ENCODE measurements around the gene THRAP3.
"Not testable (repeated sequence)": the region's sequence is repeated elsewhere in the genome, so short reads cannot be mapped to it uniquely, and the experiment has no call there.

The THRAP3 gene

DNA sequence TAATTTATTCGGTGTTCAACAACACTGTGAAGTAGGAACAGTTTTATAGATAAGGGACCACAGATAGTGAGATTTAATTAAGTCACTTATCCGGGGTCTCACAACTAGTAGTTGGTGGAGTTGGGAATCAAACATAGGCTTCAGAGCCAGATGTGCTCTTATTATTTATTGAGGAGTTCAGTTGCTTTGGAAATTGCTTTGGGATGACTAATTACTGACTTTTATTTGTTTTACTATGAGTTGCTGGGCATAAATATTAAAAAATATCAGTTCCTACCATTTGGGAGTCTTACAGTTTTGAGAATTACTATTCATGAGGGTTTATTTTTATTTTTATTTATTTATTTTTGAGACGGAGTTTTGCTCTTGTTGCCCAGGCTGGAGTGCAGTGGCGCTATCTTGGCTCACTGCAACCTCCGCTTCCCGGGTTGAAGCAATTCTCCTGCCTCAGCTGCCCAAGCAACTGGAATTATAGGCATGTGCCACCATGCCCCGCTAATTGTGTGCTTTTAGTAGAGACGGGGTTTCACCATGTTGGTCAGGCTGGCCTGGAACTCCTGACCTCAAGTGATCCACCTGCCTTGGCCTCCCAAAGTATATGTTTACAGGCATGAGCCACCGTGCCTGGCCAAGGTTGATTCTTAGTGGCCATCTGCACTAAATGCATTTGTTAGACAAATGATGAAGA lies 27.7 kb downstream of the THRAP3 start:
- DNase-seq: no peak

DNA sequence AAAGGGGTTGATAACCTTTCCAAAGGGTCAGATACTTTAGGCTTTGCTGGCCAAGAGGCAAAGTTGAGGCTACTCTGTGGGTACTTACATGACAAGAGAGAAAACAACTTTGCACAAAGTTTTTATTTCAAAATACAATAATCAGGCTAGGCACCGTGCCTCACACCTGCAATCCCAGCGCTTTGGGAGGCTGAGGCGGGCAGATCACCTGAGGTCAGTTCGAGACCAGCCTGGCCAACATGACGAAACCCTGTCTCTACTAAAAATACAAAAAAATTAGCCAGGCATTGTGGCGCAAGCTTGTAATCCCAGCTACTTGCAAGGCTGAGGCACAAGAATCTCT lies 28.2 kb downstream of the THRAP3 start:
- not testable (repeated sequence) for DNase-seq

DNA sequence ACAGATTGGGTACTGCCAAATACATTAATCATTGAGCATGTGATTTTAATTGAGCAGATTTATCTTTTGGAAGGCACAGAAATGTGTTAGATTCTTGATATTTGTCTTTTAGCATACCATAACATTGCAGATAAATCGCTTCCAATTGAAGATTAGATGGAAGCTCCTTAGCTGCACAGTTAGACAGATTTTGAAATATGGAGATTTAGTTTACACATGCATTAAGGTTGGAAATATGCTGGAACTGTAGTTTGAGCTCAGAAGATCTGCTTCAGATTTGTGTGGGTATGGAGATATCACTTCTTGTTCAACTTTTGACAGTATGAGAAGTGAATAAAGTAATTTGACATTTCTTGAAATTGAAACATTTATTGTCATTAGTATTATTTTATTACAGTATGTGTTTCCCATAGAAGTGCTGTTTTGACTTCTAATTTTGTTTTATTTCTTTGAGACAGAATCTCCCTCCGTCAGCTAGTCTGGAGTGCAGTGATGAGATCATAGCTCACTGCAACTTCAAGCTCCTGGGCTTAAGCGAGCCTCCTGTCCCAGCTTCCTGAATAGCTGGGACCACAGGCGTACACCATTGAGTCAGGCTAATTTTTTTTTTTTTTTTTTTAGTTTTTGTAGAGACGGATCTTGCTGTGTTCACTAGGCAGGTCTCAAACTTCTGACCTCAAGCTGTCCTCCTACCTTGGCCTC lies 29.1 kb downstream of the THRAP3 start:
- no peak for DNase-seq

DNA sequence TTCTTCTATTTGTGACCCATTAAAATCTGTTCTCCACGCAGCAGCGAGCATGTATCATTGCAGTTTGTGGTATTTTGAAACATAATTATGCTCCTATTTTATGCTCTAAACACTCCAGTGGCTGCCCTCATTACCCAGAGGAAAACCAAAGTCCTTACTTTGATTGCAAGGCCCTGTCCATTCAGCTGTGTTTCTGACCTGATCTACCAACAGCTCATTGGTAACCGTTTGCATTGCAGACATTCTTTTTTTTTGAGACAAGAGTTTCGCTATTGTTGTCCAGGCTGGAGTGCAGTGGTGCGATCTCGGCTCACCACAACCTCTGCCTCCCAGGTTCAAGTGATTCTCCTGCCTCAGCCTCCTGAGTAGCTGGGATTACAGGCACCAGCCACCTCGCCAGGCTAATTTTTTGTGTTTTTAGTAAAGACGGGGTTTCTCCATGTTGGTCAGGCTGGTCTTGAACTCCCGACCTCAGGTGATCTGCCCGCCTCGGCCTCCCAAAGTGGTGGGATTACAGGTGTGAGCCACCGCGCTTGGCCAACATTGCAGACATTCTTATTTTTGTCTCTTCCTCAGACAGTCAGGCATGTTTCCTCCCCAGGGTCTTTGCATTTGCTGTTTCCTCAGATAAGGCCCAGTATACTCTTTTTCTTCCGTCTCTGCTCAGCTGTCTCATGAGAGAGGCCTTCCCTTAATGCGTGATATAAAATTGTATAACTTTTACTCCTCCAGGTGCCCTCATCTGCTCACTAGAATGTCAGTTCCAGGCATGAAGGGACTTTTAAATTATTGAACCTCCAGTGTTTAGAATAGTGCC lies 32.5 kb downstream of the THRAP3 start:
- no peak for DNase-seq

DNA sequence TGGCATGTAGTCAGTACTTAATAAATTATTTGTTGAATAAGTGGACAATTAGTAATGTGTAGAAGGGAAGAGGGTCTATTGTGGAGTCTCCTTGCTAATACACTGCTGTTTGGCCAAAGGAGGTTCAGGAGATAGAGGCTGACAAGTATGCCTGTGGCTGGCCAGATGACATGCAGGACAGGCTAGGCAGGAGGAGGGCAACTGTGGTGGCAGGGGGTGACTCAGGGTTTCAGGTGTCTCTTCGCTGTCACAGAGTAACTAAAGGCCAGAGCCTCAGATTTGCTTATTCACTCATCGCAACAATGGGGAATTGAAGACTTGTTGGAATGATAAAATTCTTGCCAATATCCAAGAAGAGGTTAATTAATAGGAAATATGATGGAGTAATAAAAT lies 33.1 kb downstream of the THRAP3 start:
- no peak for DNase-seq

DNA sequence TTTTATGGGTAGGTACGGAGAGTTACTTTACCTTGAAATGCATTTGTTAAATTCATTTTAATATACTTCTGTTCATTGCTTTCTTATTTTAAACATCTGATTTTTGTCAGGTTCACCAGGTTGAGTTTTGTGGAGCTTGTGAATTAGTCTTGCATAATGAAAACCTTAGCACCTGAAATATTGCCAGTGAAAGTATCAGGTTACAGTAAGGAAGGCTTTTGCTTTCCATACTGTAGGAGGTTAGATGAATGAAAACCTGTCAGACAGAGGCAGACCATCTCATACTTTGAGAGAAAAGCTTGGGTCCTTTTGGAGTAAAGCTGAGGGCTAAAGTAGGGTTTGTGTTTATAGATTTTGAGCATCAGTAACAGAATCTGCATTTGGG lies 34.7 kb downstream of the THRAP3 start:
- DNase-seq: no peak

DNA sequence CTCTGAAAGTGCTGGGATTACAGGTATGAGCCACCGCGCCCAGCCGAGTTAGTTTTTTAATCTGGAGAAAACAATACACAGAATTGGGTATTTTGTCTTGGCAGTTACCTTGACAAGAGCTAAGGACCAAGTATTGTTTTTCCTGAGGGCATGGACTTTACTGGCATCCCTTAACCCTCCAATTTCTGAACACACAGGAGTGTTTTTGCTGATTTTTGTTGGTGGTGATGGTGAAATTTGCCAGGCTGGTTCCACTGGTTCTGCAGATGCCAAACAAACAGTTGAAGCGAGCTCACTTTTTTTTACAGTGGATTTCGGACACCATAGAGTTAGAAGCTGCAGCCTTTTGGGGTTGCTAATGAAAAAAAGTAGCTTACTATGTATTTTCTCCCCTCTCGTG lies 44.7 kb downstream of the THRAP3 start:
- DNase-seq: no peak

DNA sequence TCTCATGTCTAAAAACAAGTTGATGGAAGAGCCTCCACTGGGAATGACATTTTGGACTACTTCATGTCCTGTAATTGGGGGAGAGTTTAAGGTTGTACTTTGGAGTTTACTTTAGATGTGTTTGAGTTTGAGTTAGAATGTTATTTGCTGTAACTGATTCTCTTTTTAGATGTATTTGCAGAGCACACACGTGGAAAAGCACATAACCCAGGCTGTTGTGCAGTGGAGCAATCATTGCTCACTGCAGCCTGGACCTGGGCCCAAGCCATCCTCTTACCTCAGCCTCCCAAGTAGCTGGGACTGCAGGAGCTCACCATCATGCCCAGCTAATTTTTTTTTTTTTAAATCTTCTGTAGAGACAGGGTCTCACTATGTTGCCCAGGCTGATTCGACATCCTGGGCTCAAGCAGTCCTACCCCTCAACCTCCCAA lies 45.2 kb downstream of the THRAP3 start:
- DNase-seq: no peak

DNA sequence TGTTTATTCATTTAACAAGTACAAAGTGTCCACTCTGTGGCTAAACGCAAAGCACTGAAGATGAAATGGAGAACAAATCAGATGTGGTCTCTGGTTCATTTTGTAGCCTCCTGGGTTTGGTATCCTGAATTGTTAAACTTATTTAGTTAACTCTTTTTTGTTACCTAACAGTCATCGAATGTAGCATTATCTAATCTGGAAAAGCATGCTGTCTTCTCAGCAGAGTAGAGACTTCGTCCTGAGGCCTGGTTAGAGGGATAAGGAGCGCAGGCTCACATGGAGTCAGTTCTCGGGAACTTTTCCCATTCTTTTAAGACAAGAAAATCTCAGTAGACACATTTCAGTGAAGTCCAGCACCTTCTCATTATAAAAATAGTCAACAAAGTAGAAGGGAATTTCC lies 48.8 kb downstream of the THRAP3 start:
- no peak for DNase-seq

DNA sequence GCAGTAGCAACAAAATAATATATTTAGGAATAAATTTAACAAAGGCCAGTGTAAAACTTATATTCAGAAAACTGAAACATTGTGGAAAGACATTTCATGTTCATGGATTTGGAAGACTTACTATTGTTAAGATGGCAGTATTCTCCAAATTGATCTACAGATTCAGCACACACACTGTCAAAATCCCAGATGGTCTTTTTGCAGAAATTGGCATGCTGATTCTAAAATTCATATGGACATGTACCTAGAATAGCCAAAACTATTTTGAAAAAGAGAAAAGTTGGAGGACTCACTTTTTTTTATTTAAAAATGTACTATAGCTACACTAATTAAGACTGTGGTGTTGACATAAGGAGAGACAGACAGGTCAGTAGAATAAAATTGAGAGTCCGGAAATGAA lies 50.0 kb downstream of the THRAP3 start:
- no peak for DNase-seq

DNA sequence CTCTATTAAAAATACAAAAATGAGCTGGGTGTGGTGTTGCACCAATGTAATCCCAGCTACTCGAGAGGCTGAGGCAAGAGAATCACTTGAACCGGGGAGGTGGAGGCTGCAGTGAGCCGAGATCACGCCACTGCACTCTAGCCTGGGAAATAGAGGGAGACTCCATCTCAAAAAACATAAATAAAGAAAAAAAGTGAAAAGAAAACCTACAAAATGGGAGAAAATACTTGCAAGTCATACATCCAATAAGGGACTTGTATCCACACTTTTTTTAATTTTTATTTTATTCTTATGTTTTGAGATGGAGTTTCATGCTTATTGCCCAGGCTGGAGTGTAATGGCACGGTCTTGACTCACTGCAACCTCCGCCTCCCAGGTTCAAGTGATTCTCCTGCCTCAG lies 52.4 kb downstream of the THRAP3 start:
- no peak for DNase-seq

DNA sequence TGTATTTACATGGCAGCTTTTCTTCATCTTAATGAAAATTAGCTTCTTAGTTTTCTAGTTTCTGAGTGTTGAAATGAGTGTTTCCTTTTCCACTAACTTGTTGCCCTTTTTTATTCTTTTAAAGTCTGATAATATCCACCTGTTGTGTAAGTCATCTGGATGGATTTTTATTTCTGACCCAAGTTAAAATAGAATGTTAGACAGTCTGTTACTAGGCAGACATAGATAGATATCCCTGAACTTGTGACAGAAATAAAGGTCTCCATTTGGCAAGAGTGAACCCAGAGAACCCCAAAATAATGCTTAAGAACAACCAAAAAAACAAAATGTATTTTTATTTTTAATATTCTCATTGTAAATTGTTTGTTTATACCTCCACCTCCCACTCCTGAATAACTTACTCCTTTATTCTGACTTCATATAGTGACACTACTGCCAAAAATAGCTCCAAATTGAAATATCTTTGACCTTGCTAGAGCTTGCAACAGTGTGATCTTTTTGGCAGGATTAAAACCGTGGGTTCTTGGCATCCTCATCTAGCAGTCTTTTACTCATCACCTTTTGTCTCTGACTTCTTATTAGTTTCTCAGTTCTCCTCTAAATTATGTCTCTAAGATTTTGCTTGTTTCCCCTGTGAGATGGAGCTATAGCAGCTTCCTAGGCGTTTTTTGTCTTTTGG lies 55.0 kb downstream of the THRAP3 start:
- DNase-seq: no peak

DNA sequence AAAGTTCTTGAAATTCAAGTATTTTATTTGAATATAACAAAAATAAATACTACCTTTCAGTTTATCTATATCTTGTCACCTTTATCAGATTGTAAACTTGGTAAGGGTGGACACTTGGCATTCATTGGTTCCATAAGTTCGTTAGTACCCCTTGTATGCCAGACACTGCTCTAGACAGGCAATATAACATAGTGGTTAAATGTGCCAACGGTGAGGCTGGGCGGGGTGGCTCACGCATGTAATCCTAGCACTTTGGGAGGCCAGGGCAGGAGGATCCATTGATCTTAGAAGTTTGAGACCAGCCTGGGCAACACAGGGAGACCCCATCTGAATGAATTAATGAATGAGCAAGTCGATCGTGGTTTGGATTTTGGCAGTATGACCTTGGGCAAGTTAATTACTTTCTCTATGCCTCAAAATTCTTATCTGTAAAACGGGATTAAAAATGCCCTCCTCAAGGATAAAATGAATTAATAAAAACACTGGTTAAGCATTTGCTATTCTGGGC lies 55.6 kb downstream of the THRAP3 start:
- DNase-seq: no peak

DNA sequence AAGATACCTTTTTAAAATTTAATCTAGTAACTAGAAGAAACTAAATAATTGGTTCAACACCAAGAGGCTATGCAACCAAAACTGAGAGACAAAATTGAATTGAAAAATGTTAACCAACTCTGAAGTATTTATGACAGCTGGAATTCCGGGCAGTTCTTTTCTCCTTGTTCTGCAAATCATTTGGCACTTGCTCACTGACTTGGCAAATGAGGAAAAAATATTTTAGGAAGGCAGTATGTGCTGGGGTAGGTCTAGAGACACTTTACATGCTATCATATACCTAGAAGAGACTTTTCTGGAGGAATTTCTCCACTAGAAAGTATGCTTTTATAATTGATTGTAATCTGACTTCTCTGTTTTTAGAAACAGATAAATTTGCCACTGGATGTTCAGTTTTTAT lies 59.8 kb downstream of the THRAP3 start:
- no peak for DNase-seq

DNA sequence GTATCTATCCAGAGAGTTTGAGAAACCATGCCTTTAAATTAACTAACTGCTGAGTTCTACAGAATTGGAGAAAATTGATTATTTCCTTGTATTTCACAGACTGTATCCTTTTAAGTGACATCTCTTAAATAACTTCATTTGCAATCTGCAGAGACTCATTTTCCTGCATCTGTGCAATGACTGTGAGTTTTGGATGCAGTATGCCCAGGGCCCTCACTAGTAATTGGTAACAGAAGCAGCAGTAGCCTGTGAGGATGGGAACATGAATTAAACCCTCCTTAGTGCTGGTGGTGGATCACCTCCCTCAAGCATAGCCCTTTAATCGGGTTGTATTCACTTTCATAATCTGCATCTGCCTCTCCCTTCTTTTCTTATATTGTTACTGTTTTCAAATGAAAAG lies 60.3 kb downstream of the THRAP3 start:
- no peak for DNase-seq

DNA sequence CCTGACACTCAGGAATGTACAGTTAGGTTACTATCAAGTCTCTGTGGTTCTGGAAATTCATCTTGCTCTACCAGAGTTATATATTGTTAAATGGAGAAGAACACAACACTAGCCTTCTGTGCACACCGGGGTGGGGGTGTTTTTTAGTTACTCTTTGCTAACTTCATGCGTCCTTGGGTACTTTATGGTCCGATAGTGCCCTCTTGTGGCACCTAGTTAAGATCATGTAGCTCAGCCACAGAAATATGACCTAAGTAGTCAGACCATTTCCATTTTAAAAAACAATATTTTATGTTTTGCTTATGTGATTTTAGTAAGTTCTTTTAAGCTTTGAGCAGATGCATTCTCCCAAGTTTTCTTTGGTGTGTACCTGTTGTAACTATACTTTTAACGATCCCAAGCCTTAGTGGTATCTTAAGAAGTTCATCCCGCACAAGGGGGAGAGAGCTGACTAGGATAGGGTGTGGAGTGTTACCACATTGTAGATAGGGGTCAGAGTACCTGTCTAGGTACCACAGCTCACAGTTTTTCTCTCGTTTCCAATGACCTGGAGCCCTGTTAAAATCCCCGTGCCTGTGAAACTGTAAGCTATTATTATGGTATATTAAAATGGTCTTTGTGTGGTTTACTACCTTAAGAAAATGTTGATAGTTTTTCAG lies 61.3 kb downstream of the THRAP3 start:
- DNase-seq: peak; percentile 61

DNA sequence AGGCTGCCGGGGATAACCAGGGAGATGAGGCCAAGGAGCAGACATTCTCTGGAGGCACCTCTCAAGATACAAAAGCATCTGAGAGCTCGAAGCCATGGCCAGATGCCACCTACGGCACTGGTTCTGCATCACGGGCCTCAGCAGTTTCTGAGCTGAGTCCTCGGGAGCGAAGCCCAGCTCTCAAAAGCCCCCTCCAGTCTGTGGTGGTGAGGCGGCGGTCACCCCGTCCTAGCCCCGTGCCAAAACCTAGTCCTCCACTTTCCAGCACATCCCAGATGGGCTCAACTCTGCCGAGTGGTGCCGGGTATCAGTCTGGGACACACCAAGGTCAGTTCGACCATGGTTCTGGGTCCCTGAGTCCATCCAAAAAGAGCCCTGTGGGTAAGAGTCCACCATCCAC lies 62.6 kb downstream of the THRAP3 start:
- DNase-seq: no peak

DNA sequence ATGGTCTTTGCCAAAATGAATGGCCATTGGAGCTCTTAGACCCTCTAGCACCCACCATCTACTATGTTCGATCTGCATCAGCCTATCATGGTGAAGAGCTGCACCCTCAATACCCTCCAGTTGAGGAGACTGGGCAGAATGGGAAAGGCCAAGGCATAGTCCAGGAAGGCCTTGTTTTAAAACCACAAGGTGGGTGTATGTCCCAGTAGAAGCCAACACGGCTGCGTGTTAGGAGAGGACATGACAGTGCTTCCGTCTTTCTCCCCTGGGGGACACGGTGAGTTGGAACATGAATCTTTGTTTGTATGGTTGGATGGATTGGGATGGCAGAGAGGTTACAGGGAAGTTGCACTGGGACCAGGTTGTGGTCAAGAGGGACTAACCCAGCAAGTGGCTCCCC lies 63.4 kb downstream of the THRAP3 start:
- no peak for DNase-seq

DNA sequence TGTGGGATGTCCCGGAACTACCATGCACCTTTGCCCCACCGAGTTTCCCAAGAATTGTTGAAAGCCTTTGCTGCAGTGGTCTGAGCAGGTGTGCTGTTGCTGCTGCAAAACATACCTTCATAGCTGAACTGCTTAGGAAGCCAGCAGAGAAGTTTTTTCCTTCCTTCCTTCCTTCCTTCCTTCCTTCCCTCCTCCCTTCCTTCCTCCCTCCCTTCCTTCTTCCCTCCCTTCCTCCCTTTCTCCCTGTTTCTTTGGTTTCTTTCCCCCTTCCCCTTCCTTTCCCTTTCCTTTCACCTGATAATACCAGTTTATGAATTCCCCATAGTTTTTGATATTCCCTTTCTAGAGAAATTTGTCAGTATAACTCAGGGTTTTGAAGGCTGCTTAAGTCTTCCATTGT lies 71.1 kb downstream of the THRAP3 start:
- DNase-seq: no peak

DNA sequence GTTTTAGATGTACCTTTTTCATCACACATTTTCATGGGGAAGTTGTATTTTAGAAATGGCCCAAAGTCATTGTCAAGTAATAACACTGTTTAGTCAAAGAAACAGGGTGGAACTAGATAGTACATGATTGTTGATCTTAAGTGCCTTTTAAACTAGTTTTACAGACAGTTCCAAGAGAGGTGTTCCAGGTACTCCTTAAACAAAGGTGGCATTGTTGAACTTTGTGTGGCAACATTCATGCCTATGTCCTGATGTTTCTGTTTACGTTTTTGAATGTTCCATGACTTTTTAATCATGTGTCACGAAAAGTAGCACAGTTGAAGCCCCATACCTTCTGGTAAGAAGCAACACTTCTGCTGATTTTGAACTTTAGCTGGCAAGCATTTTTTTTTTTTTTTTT lies 72.8 kb downstream of the THRAP3 start:
- DNase-seq: no peak

DNA sequence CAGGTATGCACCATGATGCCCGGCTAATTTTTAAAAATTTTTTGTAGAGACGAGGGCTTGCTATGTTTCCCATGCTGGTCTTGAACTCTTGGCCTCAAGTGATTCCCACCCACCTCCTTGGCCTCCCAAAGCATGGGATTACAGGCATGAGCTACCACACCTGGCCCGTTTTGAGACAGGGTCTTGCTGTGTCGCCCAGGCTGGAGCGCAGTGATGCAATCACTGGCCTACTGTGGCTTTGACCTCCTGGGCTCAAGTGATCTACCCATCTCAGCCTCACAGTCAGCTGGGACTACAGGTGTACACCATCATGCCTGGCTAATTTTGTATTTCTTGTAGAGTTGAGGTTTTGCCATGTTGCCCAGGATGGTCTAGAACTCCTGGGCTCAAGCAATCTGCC lies 74.4 kb downstream of the THRAP3 start:
- no peak for DNase-seq

DNA sequence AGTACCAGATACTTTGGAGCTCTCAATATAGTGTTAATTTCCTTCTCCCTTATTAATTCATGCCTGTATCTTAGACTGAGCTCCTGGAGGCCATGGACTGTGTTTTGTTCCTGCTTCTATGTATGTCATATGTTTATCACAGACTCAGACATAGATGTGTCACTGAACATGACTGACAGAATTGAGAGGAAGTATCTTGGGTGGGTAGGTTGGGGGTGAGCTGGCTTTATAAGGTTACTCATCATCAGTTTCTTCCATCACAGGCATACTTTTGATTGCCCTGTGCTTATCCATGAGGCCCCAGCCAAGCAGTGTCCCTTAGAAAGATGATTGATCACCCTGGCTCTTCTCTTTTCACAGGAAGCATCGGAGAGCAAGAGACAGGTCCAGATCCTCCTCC lies 76.3 kb downstream of the THRAP3 start:
- DNase-seq: no peak

DNA sequence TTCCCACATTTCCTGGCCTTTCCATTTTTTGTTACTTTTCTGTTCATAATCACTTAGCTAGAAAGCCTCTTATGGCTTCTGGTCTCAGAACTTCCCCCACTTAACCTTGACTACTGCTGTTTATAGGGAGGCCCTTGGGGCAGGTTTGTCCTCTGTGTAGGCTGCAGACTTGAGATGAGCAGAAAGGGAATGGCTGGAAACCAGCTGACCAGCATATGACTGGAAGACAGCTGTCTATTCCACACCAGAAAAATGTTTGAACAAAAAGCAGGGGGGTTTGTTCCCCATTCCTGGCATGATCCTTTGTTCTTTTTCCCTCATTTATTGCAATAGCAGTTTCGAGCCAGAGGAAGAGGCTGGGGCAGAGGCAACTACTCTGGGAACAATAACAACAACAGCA lies 77.0 kb downstream of the THRAP3 start:
- DNase-seq: no peak

Measured in activated CD4-positive, alpha-beta T cell treated with anti-CD3 and anti-CD28 coated beads, Interleukin-2, amount 50 U/mL, for 1 hour (primary cell).